Measurements from ENCODE around the gene GNMT. TPM values are rescaled to one million over a fixed set of nuclear protein-coding genes. Genes with fewer than 3 reads are reported as not detected.
A peak's percentile ranks its signal among the peaks of the same experiment; 100 is the strongest.

The GNMT gene
- total RNA-seq, 1 donor from 2014 or later = 1.7 TPM

DNA sequence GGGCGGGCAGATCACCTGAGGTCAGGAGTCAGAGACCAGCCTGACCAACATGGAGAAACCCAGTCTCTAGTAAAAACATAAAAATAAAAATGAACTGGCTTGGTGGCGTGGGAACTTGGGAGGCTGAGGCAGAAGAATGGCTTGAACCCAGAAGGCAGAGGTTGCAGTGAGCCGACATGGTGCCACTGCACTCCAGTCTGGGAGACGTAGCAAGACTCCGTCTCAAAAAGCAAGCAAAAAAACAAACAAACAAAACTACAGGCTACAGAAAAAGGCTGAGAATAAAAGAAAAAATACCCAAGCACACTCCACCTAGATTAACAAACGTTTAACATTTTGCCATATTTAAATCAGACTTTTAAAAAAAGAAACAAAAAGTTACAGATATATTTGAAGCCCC is 38.8 kb upstream of the GNMT start:
- no peaks in the 10 kb centered on the region for H3K4me1 Mint-ChIP-seq

DNA sequence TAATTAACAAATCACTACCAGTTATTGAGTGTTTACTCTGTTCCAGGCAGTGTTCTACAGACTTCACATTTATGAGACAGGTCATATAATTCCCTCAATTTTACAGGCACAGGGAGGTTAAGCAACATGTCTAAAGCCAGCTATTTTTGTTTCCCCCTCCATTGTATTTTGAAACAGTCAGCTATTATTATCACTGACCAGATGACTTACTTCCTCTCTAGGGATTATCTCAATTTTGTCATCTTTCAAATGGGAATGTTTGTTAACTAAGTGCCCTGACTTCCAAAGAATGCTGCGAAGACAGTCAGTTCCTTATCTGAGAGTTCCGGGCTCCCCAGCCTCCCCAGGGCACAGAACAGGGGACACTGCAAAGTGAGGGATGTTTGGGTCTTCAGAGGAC is 36.9 kb upstream of the GNMT start:
- H3K9me3 Mint-ChIP-seq = no peaks in the 10 kb centered on the region

More for the DNA sequence above, 38.8 kb upstream of the GNMT start:
- Mint-ChIP-seq H3K4me3 (no peak overlapping the region), H3K27ac (no peak overlapping the region), H3K9me3 (no peaks in the 10 kb centered on the region), H3K27me3 (ENCODE audit: low read depth) (no peaks in the 10 kb centered on the region), H3K36me3 (no peaks in the 10 kb centered on the region)
- DNase-seq (ENCODE audit: low spot score in 2 of 2, unreplicated experiment in 2 of 2) = no peak
- TF ChIP-seq, protein P1, sequence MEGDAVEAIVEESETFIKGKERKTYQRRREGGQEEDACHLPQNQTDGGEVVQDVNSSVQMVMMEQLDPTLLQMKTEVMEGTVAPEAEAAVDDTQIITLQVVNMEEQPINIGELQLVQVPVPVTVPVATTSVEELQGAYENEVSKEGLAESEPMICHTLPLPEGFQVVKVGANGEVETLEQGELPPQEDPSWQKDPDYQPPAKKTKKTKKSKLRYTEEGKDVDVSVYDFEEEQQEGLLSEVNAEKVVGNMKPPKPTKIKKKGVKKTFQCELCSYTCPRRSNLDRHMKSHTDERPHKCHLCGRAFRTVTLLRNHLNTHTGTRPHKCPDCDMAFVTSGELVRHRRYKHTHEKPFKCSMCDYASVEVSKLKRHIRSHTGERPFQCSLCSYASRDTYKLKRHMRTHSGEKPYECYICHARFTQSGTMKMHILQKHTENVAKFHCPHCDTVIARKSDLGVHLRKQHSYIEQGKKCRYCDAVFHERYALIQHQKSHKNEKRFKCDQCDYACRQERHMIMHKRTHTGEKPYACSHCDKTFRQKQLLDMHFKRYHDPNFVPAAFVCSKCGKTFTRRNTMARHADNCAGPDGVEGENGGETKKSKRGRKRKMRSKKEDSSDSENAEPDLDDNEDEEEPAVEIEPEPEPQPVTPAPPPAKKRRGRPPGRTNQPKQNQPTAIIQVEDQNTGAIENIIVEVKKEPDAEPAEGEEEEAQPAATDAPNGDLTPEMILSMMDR (IDR thresholded peaks at IDR 0.05; ENCODE audit: unreplicated experiment) = no peak

GRCh38 chr6:42925248-42925857 is 35.2 kb upstream of the GNMT start:
- H3K4me3 Mint-ChIP-seq = no peak overlapping the region
- H3K9me3 Mint-ChIP-seq = no peaks in the 10 kb centered on the region
- TF ChIP-seq, protein P1 (IDR thresholded peaks at IDR 0.05; ENCODE audit: unreplicated experiment) = no peak
- H3K4me1 Mint-ChIP-seq = peaks cover 11% of the 10 kb centered on the region
- DNase-seq (ENCODE audit: low spot score in 2 of 2, unreplicated experiment in 2 of 2) = no peak
- H3K36me3 Mint-ChIP-seq = no peaks in the 10 kb centered on the region
- H3K27me3 Mint-ChIP-seq (ENCODE audit: low read depth) = no peaks in the 10 kb centered on the region
- H3K27ac Mint-ChIP-seq = no peak overlapping the region

More for the DNA sequence above, 36.9 kb upstream of the GNMT start:
- Mint-ChIP-seq H3K36me3 (no peaks in the 10 kb centered on the region), H3K4me1 (peaks cover 5% of the 10 kb centered on the region), H3K4me3 (no peak overlapping the region), H3K27me3 (ENCODE audit: low read depth) (no peaks in the 10 kb centered on the region), H3K27ac (no peak overlapping the region)
- no peak for DNase-seq (ENCODE audit: low spot score in 2 of 2, unreplicated experiment in 2 of 2)
- TF ChIP-seq, protein P1 (IDR thresholded peaks at IDR 0.05; ENCODE audit: unreplicated experiment) = no peak

DNA sequence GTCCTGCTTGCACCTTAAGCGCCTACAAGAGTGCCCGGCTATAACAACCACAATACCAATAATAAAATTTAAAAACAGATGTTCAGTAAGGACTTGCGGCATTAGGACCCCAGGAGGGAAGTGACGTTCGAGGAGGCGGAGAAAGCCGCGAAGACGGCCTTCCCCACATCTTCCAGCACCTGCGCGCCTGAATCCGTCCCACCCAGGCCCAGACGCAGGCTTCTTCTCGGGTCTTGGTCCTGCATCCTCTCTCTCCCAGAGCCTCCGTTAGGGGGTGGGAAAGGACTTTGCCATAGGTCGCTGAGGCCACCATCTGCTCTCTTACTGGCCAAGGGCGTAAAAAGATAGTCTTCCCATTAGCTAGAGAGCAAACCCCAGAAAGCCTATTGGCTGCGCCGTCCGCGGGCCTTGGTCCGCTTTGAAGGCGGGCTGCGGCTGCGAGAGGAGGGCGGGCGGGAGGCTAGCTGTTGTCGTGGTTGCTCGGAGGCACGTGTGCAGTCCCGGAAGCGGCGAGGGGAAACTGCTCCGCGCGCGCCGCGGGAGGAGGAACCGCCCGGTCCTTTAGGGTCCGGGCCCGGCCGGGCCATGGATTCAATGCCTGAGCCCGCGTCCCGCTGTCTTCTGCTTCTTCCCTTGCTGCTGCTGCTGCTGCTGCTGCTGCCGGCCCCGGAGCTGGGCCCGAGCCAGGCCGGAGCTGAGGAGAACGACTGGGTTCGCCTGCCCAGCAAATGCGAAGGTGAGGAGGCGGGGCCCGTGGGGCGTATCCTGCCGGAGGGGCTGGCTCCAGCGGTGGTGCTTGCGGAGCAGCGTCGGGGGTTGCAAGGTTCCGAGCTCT is 31.4 kb upstream of the GNMT start, which contains the start of gene CNPY3:
CNPY3 (plus strand) TSS at position 495 of the 835 bp plus-strand sequence; CDS start at position 586, 91 bp downstream.
- peaks cover 40% of the 10 kb centered on the region for H3K4me1 Mint-ChIP-seq
- H3K4me3 Mint-ChIP-seq = peak within 1 kb of the TSS; percentile 93
- TF ChIP-seq, protein P1 (IDR thresholded peaks at IDR 0.05; ENCODE audit: unreplicated experiment) = no peak
- DNase-seq (ENCODE audit: low spot score in 2 of 2, unreplicated experiment in 2 of 2) = peak; percentile 80 to 88
- no peaks in the 10 kb centered on the region for H3K9me3 Mint-ChIP-seq
- peak within 1 kb of the TSS; percentile 98 for H3K27ac Mint-ChIP-seq
- H3K27me3 Mint-ChIP-seq (ENCODE audit: low read depth) = no peaks in the 10 kb centered on the region
- peaks cover 5% of the 10 kb centered on the region for H3K36me3 Mint-ChIP-seq

DNA sequence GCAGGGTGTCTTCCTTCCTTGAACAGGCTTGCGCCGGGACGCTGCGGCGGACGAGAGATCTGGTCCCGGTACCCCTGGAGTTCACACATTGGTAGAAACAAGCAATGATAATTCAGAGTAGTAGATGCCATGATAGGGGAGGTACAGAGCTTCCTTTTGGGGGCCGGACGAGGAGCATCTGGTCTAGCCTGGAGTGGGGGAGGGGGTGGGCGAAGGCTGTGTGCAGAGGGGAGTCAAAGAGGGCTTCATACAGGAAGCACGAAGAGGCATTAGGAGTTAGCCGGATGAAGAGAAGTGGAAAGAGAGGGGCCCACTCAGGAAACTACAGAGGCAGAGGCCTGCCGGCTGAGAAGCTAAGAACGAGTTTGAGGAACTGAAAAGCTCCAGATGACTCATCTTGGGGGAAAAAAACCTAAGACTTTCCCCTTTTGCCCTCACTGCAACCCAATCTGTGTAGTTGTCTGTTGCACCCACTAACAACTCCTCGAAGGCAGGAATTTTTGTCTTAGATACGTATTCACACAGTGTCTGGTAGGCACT is 30.7 kb upstream of the GNMT start:
- Mint-ChIP-seq H3K27me3 (ENCODE audit: low read depth) (no peaks in the 10 kb centered on the region), H3K9me3 (no peaks in the 10 kb centered on the region), H3K4me3 (peak overlapping the region; percentile 93), H3K27ac (peak overlapping the region; percentile 98), H3K36me3 (peaks cover 5% of the 10 kb centered on the region), H3K4me1 (peaks cover 40% of the 10 kb centered on the region)
- DNase-seq (ENCODE audit: low spot score in 2 of 2, unreplicated experiment in 2 of 2) = no peak
- TF ChIP-seq, protein P1 (IDR thresholded peaks at IDR 0.05; ENCODE audit: unreplicated experiment) = no peak

All from mesothelial cell of epicardium (in vitro differentiated cells).